Astrocyte (in vitro differentiated cells and primary cell): ENCODE data around the gene DLG1.

Experiments
- EZH2 ChIP-seq: IDR thresholded peaks from 2 replicates; pipeline ENCODE4 v1.6.1; 2012; ENCODE audit warnings: mild to moderate bottlenecking, low read length, inconsistent platforms; ENCODE audit not compliant: insufficient read depth
- TF ChIP-seq, protein P1 (sequence below): IDR thresholded peaks from 2 replicates; pipeline ENCODE4 v1.5.1; 2011; ENCODE audit warnings: low read depth, mild to moderate bottlenecking, inconsistent platforms, low read length, moderate library complexity; ENCODE audit not compliant: insufficient read depth

DNA sequence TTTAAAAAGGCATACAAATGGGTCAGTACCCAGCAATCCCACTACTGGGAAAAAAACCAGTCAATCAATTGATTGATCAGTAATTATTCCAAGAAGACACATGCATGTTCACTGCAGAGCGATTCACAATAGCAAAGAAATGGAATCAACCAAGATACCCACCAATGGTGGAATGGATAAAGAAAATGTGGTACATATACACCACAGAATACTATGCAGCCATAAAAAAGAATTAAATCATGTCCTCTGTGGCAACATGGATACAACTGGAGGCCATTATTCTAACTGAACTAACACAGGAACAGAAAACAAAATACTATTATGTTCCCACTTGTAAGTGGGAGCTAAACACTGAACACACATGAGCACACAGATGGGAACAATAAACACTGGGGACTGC lies 103.1 kb downstream of the DLG1 start:
- TF ChIP-seq, protein P1, sequence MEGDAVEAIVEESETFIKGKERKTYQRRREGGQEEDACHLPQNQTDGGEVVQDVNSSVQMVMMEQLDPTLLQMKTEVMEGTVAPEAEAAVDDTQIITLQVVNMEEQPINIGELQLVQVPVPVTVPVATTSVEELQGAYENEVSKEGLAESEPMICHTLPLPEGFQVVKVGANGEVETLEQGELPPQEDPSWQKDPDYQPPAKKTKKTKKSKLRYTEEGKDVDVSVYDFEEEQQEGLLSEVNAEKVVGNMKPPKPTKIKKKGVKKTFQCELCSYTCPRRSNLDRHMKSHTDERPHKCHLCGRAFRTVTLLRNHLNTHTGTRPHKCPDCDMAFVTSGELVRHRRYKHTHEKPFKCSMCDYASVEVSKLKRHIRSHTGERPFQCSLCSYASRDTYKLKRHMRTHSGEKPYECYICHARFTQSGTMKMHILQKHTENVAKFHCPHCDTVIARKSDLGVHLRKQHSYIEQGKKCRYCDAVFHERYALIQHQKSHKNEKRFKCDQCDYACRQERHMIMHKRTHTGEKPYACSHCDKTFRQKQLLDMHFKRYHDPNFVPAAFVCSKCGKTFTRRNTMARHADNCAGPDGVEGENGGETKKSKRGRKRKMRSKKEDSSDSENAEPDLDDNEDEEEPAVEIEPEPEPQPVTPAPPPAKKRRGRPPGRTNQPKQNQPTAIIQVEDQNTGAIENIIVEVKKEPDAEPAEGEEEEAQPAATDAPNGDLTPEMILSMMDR = no peak
- TF ChIP-seq EZH2 = no peak
